ENCODE measurements around the gene CEP192.

CEP192 gene

DNA sequence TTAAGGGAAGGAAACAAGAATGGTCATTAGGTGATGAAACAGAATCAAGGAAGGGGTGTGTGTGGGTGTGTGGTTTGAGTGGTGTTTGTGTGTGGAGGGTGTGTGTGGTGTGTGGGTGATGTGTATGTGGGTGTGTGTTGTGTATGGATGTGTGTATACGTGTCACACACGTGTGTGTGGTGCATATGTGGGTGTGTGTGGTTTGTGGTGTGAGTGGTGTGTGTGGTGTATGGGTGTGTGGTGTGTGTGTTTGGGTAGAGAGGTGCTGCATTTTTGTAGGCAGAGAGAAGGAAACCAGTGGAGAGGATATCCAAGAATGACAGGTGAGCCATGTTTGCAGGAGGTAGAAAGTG lies 1.1 kb upstream of the CEP192 start (continued):
- TF ChIP-seq ZNF132 (tag by site-specific recombination; IDR thresholded peaks at IDR 0.05; ENCODE audit: borderline replicate concordance) (no peak), MZF1 (tag by site-specific recombination; IDR thresholded peaks at IDR 0.05; ENCODE audit: borderline replicate concordance) (no peak), ZNF394 (tag by site-specific recombination; IDR thresholded peaks at IDR 0.05; ENCODE audit: borderline replicate concordance) (no peak), ZNF416 (tag by site-specific recombination; IDR thresholded peaks at IDR 0.05) (no peak), ZSCAN16 (tag by site-specific recombination; IDR thresholded peaks at IDR 0.05) (no peak), ZNF423 (tag by site-specific recombination; IDR thresholded peaks at IDR 0.05) (no peak), ZNF121 (tag by site-specific recombination; IDR thresholded peaks at IDR 0.05) (no peak), ZNF2 (tag by site-specific recombination; IDR thresholded peaks at IDR 0.05) (peak; percentile 65; the same call in 1 of the 2 replicates), ZNF133 (tag by site-specific recombination; IDR thresholded peaks at IDR 0.05) (peak; percentile 22; the same call in 1 of the 2 replicates), ZNF561 (tag by site-specific recombination; IDR thresholded peaks at IDR 0.05; ENCODE audit: borderline replicate concordance) (no peak), ZNF114 (tag by site-specific recombination; IDR thresholded peaks at IDR 0.05) (no peak), ZNF792 (tag by site-specific recombination; IDR thresholded peaks at IDR 0.05) (0 out of 2 replicates have a peak, but pooled peaks have one; percentile 76), PRDM1 (tag by site-specific recombination; IDR thresholded peaks at IDR 0.05) (peak; percentile 46; the same call in 1 of the 2 replicates), BCL11A (tag by site-specific recombination; IDR thresholded peaks at IDR 0.05; ENCODE audit: low read depth) (peak; percentile 67), ZNF155 (tag by site-specific recombination; IDR thresholded peaks at IDR 0.05) (no peak), ZNF521 (tag by site-specific recombination; IDR thresholded peaks at IDR 0.05) (no peak), ZNF391 (tag by site-specific recombination; IDR thresholded peaks at IDR 0.05; ENCODE audit: borderline replicate concordance, low read depth) (peak; percentile 78; the same call in 1 of the 2 replicates), GLIS1 (tag by site-specific recombination; IDR thresholded peaks at IDR 0.05) (no peak; the same call in 1 of the 2 replicates), ZNF202 (tag by site-specific recombination; IDR thresholded peaks at IDR 0.05; ENCODE audit: borderline replicate concordance) (no peak), ZNF785 (tag by site-specific recombination; IDR thresholded peaks at IDR 0.05) (peak; percentile 59; the same call in 1 of the 2 replicates), ZNF654 (tag by site-specific recombination; IDR thresholded peaks at IDR 0.05; ENCODE audit: low read depth) (no peak), MYNN (tag by site-specific recombination; IDR thresholded peaks at IDR 0.05; ENCODE audit: borderline replicate concordance) (no peak), IKZF3 (tag by site-specific recombination; IDR thresholded peaks at IDR 0.05) (no peak), GLI4 (tag by site-specific recombination; IDR thresholded peaks at IDR 0.05) (no peak), ZNF626 (tag by site-specific recombination; IDR thresholded peaks at IDR 0.05) (no peak), SETDB1 (IDR thresholded peaks at IDR 0.05; ENCODE audit: insufficient read length, low read length) (no peak), ZBTB17 (tag by site-specific recombination; IDR thresholded peaks at IDR 0.05) (no peak), ZBTB8A (tag by site-specific recombination; IDR thresholded peaks at IDR 0.05) (no peak), ZFP3 (tag by site-specific recombination; IDR thresholded peaks at IDR 0.05; ENCODE audit: low read depth) (no peak), ZNF404 (tag by site-specific recombination; IDR thresholded peaks at IDR 0.05) (no peak)
- TF ChIP-seq, protein P1, sequence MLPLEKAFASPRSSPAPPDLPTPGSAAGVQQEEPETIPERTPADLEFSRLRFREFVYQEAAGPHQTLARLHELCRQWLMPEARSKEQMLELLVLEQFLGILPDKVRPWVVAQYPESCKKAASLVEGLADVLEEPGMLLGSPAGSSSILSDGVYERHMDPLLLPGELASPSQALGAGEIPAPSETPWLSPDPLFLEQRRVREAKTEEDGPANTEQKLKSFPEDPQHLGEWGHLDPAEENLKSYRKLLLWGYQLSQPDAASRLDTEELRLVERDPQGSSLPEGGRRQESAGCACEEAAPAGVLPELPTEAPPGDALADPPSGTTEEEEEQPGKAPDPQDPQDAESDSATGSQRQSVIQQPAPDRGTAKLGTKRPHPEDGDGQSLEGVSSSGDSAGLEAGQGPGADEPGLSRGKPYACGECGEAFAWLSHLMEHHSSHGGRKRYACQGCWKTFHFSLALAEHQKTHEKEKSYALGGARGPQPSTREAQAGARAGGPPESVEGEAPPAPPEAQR (tag by site-specific recombination; IDR thresholded peaks at IDR 0.05) = peak; percentile 33; the same call in 1 of the 2 replicates
- TF ChIP-seq, protein P2, sequence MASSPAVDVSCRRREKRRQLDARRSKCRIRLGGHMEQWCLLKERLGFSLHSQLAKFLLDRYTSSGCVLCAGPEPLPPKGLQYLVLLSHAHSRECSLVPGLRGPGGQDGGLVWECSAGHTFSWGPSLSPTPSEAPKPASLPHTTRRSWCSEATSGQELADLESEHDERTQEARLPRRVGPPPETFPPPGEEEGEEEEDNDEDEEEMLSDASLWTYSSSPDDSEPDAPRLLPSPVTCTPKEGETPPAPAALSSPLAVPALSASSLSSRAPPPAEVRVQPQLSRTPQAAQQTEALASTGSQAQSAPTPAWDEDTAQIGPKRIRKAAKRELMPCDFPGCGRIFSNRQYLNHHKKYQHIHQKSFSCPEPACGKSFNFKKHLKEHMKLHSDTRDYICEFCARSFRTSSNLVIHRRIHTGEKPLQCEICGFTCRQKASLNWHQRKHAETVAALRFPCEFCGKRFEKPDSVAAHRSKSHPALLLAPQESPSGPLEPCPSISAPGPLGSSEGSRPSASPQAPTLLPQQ (tag by site-specific recombination; IDR thresholded peaks at IDR 0.05) = no peak
- TF ChIP-seq, protein P3, sequence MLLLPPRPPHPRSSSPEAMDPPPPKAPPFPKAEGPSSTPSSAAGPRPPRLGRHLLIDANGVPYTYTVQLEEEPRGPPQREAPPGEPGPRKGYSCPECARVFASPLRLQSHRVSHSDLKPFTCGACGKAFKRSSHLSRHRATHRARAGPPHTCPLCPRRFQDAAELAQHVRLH (tag by site-specific recombination; IDR thresholded peaks at IDR 0.05) = peak; percentile 87
- TF ChIP-seq, protein P4, sequence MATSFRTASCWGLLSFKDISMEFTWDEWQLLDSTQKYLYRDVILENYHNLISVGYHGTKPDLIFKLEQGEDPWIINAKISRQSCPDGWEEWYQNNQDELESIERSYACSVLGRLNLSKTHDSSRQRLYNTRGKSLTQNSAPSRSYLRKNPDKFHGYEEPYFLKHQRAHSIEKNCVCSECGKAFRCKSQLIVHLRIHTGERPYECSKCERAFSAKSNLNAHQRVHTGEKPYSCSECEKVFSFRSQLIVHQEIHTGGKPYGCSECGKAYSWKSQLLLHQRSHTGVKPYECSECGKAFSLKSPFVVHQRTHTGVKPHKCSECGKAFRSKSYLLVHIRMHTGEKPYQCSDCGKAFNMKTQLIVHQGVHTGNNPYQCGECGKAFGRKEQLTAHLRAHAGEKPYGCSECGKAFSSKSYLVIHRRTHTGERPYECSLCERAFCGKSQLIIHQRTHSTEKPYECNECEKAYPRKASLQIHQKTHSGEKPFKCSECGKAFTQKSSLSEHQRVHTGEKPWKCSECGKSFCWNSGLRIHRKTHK (tag by site-specific recombination; IDR thresholded peaks at IDR 0.05) = no peak
